ENCODE data around the gene DIS3L. TPM values are rescaled to one million over a fixed set of nuclear protein-coding genes. Genes with fewer than 3 reads are reported as not detected.
"Not testable (repeated sequence)": the region's sequence is repeated elsewhere in the genome, so short reads cannot be mapped to it uniquely, and the experiment has no call there.

Gene DIS3L
- total RNA-seq, 1 experiment from 2014 or later = 31.1 TPM

DNA sequence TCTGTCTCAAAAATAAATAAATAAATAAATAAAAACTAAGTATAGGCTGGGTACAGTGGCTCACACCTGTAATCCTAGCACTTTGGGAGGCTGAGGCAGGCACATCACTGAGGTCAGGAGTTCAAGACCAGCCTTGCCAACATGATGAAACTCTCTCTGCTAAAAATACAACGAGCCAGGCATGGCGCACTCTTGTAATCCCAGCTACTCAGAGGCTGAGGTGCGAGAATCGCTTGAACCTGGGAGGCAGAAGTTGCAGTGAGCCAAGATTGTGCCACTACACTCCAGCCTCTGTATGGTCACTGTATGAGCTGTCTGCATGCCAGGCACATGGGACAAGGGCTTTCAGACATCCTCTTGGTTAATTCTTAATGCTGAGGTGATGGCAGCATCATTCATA is 34.4 kb downstream of the DIS3L start:
- intact Hi-C loops (cut with micrococcal nuclease; ENCODE audit: unreplicated experiment) (no loop called here), in situ Hi-C loops (cut with HindIII; ENCODE audit: low pct_unique_long_range_greater_than_20kb, low sequenced_read_pairs) (no loop called here)
- Histone ChIP-seq H3K36me3 (ENCODE audit: control insufficient read depth, insufficient read depth, low read length) (peaks cover 13% of the 10 kb centered on the region; the same call in 1 of the 2 replicates), H3K27ac (ENCODE audit: low read length) (no peak overlapping the region), H3K9me3 (ENCODE audit: control insufficient read depth, insufficient read depth, low read depth, low read length) (no peaks in the 10 kb centered on the region), H3K27me3 (ENCODE audit: control insufficient read depth, insufficient read depth, low read length) (no peaks in the 10 kb centered on the region), H3K4me3 (ENCODE audit: low read depth in 2 of 2, low read length in 2 of 2) (no peak overlapping the region), H3K4me1 (ENCODE audit: control insufficient read depth, insufficient read depth, low read length) (no peaks in the 10 kb centered on the region)
- POLR2A ChIA-PET = interaction anchor here (0.5 kb wide), 1 partner anchor 1022 kb away, joined by 4 read pairs; no protein-coding TSS in a partner anchor
- DNase-seq (ENCODE audit: low read depth, low spot score) (no peak), ATAC-seq (no peak)
- TF ChIP-seq, protein P1, sequence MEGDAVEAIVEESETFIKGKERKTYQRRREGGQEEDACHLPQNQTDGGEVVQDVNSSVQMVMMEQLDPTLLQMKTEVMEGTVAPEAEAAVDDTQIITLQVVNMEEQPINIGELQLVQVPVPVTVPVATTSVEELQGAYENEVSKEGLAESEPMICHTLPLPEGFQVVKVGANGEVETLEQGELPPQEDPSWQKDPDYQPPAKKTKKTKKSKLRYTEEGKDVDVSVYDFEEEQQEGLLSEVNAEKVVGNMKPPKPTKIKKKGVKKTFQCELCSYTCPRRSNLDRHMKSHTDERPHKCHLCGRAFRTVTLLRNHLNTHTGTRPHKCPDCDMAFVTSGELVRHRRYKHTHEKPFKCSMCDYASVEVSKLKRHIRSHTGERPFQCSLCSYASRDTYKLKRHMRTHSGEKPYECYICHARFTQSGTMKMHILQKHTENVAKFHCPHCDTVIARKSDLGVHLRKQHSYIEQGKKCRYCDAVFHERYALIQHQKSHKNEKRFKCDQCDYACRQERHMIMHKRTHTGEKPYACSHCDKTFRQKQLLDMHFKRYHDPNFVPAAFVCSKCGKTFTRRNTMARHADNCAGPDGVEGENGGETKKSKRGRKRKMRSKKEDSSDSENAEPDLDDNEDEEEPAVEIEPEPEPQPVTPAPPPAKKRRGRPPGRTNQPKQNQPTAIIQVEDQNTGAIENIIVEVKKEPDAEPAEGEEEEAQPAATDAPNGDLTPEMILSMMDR (IDR thresholded peaks at IDR 0.05) = no peak
- TF ChIP-seq TCF7L2 (IDR thresholded peaks at IDR 0.05; ENCODE audit: low read depth, low read length) = no peak
- TF ChIP-seq, protein P2, sequence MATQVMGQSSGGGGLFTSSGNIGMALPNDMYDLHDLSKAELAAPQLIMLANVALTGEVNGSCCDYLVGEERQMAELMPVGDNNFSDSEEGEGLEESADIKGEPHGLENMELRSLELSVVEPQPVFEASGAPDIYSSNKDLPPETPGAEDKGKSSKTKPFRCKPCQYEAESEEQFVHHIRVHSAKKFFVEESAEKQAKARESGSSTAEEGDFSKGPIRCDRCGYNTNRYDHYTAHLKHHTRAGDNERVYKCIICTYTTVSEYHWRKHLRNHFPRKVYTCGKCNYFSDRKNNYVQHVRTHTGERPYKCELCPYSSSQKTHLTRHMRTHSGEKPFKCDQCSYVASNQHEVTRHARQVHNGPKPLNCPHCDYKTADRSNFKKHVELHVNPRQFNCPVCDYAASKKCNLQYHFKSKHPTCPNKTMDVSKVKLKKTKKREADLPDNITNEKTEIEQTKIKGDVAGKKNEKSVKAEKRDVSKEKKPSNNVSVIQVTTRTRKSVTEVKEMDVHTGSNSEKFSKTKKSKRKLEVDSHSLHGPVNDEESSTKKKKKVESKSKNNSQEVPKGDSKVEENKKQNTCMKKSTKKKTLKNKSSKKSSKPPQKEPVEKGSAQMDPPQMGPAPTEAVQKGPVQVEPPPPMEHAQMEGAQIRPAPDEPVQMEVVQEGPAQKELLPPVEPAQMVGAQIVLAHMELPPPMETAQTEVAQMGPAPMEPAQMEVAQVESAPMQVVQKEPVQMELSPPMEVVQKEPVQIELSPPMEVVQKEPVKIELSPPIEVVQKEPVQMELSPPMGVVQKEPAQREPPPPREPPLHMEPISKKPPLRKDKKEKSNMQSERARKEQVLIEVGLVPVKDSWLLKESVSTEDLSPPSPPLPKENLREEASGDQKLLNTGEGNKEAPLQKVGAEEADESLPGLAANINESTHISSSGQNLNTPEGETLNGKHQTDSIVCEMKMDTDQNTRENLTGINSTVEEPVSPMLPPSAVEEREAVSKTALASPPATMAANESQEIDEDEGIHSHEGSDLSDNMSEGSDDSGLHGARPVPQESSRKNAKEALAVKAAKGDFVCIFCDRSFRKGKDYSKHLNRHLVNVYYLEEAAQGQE (IDR thresholded peaks at IDR 0.05; ENCODE audit: insufficient read depth in 1 of 2, low read depth in 2 of 2, low read length in 1 of 2) = no peak
- TF ChIP-seq SIN3A (IDR thresholded peaks at IDR 0.05; ENCODE audit: borderline replicate concordance, insufficient read depth, low read depth, low read length) = no peak
- TF ChIP-seq POLR2AphosphoS5 (IDR thresholded peaks at IDR 0.05; ENCODE audit: low read depth, low read length) = no peak
- CTCF ChIA-PET = no interaction called here
- no TSS peak for BruUV-seq (replicated peaks)

DNA sequence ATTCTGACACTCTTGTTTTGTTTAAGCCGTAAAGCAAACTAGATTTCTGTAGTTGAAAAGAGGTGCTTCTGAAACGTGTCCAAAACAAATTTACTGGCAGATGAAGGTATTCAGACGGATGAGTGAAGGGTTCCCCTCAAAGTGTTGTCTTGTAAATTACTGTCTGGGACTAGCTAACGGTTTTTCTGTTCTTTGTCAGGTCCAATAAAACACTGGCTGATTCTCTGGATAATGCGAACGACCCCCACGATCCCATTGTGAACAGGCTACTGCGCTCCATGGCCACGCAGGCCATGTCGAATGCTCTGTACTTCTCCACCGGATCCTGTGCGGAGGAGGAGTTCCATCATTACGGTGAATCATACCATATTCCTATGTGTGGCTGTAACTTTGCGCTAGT is 35.4 kb downstream of the DIS3L start:
- in situ Hi-C loops (cut with HindIII; ENCODE audit: low pct_unique_long_range_greater_than_20kb, low sequenced_read_pairs) (no loop called here), intact Hi-C loops (cut with micrococcal nuclease; ENCODE audit: unreplicated experiment) (no loop called here)
- ATAC-seq (no peak), DNase-seq (ENCODE audit: low read depth, low spot score) (no peak)
- POLR2A ChIA-PET = interaction anchor here (0.5 kb wide), 1 partner anchor 405 kb away, joined by 16 read pairs; no protein-coding TSS in a partner anchor
- H3K27me3 ChIP-seq (ENCODE audit: control insufficient read depth, insufficient read depth, low read length) = no peaks in the 10 kb centered on the region
- TF ChIP-seq TCF7L2 (IDR thresholded peaks at IDR 0.05; ENCODE audit: low read depth, low read length) (no peak), POLR2AphosphoS5 (IDR thresholded peaks at IDR 0.05; ENCODE audit: low read depth, low read length) (no peak), SIN3A (IDR thresholded peaks at IDR 0.05; ENCODE audit: borderline replicate concordance, insufficient read depth, low read depth, low read length) (no peak)
- TF ChIP-seq, protein P1 (IDR thresholded peaks at IDR 0.05) = no peak
- TF ChIP-seq, protein P2 (IDR thresholded peaks at IDR 0.05; ENCODE audit: insufficient read depth in 1 of 2, low read depth in 2 of 2, low read length in 1 of 2) = no peak
- no peak overlapping the region for H3K4me3 ChIP-seq (ENCODE audit: low read depth in 2 of 2, low read length in 2 of 2)
- H3K27ac ChIP-seq (ENCODE audit: low read length) = no peak overlapping the region
- no TSS peak for BruUV-seq (replicated peaks)
- no peaks in the 10 kb centered on the region for H3K4me1 ChIP-seq (ENCODE audit: control insufficient read depth, insufficient read depth, low read length)
- peaks cover 13% of the 10 kb centered on the region; the same call in 1 of the 2 replicates for H3K36me3 ChIP-seq (ENCODE audit: control insufficient read depth, insufficient read depth, low read length)
- CTCF ChIA-PET = no interaction called here
- no peaks in the 10 kb centered on the region for H3K9me3 ChIP-seq (ENCODE audit: control insufficient read depth, insufficient read depth, low read depth, low read length)

DNA sequence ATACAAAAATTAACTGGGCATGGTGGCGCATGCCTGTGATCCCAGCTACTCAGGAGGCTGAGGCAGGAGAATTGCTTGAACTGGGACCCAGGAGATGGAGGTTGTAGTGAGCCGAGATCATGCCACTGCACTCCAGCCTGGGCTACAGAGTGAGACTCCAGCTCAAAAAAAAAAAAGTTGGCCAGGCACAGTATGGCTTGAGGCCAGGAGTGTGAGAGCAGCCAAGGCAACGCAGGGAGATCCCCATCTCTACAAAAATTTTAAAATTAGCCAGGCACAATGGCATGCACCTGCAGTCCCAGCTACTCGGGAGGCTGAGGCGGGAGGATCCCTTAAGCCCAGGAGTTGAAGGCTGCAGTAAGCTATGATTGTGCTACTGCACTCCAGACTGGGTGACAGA is 55.2 kb downstream of the DIS3L start:
- H3K4me1 ChIP-seq (ENCODE audit: control insufficient read depth, insufficient read depth, low read length); BruUV-seq (replicated peaks); DNase-seq (ENCODE audit: low read depth, low spot score); H3K36me3 ChIP-seq (ENCODE audit: control insufficient read depth, insufficient read depth, low read length); H3K27ac ChIP-seq (ENCODE audit: low read length); H3K4me3 ChIP-seq (ENCODE audit: low read depth in 2 of 2, low read length in 2 of 2); intact Hi-C loops (cut with micrococcal nuclease; ENCODE audit: unreplicated experiment); H3K27me3 ChIP-seq (ENCODE audit: control insufficient read depth, insufficient read depth, low read length); H3K9me3 ChIP-seq (ENCODE audit: control insufficient read depth, insufficient read depth, low read depth, low read length); CTCF ChIA-PET; in situ Hi-C loops (cut with HindIII; ENCODE audit: low pct_unique_long_range_greater_than_20kb, low sequenced_read_pairs); ATAC-seq: not testable (repeated sequence)
- POLR2A ChIA-PET = interaction anchor here (0.6 to 0.7 kb wide), 2 partner anchors 112 to 830 kb away, joined by 4 to 11 read pairs; no protein-coding TSS in a partner anchor

All from Panc1 (cell line).